NCI-H446 (cell line): ENCODE results near the gene DPAGT1.
"Not testable (repeated sequence)": the region's sequence is repeated elsewhere in the genome, so short reads cannot be mapped to it uniquely, and the experiment has no call there.

ENCODE experiments used
- DNase-seq, 2 experiments: peaks; one replicate each; lab custom pipeline; 2025; lab: John Stamatoyannopoulos, UW

Gene DPAGT1

DNA sequence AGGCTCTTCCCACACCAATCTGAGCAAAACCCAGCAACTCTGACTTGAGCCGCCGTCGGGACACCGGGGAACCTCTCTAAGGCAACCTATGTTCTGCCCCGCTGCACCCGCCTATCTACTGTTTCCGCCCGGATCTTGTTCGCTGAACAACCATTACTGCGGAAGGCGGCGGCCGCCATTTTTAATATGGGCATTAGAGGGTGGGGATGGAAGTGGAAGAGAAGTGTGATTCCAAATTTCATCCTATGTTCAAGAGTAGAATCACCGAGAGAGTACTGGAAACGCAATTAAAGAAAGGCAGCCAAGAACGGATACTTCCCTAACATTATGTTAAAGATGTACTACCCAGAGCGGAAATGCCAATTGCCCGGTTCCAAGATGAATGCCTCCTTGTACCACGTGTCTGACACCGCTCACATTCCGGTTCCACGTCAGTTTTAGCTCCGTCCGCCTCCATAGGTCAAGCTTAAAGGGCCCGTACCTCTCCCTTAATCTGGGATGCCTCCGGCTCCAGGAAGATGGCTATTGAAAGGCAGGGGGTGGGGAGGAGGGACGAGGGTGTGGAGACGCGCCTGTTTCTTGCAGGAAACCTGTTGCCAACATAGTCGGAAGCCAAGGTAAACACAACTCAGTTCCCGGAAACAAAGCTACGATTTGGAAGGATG is at the start of gene DPAGT1:
TSS of gene DPAGT1 (minus strand) at position 95 of the 665 bp plus-strand sequence. CDS start 198 bp downstream, outside the sequence.
- peak; percentile 95 to 98 for DNase-seq

DNA sequence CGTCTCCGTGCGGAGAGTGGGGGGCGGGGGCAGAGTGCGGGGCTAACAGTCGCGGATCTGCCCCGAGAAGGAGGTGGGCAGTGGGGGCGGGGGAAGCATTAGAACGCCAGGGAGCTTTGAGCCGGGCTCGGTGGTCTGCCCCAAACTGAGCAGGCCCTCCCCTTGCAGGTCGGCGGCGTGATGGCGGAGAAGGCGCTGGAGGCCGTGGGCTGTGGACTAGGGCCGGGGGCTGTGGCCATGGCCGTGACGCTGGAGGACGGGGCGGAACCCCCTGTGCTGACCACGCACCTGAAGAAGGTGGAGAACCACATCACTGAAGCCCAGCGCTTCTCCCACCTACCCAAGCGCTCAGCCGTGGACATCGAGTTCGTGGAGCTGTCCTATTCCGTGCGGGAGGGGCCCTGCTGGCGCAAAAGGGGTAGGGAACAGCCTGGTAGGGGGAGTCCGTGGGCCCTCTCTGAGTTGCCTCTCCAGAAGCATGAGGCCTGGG is 48.2 kb upstream of the DPAGT1 start:
- DNase-seq, result no peak

DNA sequence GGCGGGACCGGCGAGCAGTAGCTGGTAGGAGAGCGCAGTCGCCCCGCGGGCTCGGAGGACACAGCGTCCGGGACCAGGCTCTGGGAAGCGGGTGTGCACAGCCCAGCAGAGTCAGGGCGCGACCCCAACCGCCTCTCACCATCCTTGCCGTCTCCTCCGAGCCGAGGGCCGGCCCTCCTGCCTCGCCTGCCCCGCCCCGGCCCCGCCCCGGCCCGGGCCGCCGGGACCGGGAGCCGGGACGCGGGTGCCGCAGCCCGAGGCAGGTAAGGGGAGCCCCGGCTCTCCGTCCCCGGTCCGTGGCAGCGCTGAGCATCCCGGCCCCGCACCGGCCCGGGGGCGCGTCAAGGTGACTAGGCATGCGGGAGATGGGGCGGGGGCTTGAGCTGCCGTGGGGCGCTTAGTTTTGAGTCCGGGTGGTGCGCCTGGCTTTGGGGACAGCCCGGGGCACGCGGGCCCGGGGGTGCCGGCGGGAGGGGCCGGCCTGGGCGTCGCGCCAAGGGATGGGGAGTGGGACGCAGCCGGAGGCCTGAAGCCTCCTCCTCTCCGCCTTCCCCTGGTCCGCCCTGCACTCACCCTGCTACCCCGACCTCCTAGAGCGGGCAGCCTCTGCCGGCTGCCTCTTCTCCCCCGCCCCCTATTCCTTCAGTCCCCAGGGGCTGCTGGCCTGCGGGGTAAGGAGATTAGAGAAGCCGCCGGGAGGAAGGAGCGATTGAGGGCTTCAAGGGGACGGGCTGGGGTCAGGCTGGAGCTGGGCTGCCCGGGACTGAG is 47.5 kb upstream of the DPAGT1 start, which contains the start of gene ABCG4:
TSS of gene ABCG4 (plus strand) at position 35 of the 768 bp plus-strand sequence. CDS start 914 bp downstream, outside the sequence.
- DNase-seq, result no peak

DNA sequence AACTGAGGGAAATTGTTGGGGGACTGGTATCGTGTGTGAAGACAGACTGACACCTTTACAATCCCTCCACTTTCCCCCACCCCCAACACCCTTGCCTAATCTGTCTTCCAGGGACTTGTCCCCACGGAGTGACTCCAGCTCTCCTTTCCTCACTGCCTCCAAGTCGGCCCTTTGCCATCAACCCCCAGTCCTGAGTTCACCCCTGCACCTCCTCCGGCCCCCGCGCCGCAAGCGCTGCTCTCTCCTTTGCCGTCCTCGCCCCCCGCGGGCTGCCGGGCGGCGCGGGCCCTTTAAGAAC is 47.0 kb upstream of the DPAGT1 start:
- no peak for DNase-seq

DNA sequence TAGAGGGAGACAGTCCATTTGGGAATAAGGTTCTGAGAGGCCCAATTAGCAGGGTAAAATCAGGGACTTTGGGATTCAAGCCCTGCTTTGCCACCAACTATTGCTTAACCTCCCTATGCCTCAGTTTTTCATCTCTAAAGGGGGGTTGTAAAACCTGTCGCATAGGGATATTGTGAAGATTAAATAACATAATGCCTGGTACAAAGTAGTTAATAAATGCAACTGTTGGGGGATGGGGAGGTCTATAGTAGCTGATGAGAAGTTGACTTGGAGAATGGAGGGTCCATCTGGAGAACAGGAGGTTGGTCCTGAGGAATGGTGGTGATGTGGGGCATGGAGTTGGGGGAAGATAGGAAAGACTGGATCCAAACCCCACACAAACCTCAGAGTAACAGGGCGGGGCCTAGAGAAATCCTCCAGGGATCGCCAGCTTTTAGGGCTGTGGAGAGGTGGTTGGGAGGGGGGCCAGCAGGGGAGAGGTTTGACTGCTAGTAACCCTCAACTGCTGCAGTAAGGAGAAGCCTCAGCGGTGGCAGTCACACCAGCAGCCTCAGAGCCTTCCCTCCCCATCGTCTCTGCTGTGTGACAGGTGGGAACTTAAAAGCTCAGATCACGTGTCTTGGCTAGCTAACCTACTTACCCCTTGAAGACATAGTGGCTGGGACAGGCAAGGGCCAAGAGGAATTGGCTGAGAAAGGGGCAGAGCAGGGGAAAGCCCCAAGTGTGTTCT is 46.1 kb upstream of the DPAGT1 start:
- DNase-seq, result no peak

DNA sequence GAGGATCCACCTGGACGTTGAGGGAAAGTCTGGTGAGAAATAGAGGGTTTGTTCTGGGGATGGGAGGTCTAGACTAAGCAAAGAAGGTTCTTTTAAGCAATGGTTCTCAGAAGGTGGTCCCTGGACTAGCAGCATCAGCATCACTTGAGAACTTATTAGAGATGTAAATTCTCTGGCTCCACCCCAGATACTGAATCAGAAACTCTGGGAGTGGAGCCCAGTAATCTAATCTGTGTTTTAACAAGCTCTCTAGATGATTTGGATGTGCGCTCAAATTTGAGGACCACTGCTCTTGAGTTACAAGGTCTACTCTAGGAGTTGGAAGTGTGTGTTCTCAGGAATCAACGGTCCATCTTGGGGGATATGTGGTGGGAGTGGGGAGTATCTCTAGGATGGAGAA is 43.9 kb upstream of the DPAGT1 start:
- no peak for DNase-seq

DNA sequence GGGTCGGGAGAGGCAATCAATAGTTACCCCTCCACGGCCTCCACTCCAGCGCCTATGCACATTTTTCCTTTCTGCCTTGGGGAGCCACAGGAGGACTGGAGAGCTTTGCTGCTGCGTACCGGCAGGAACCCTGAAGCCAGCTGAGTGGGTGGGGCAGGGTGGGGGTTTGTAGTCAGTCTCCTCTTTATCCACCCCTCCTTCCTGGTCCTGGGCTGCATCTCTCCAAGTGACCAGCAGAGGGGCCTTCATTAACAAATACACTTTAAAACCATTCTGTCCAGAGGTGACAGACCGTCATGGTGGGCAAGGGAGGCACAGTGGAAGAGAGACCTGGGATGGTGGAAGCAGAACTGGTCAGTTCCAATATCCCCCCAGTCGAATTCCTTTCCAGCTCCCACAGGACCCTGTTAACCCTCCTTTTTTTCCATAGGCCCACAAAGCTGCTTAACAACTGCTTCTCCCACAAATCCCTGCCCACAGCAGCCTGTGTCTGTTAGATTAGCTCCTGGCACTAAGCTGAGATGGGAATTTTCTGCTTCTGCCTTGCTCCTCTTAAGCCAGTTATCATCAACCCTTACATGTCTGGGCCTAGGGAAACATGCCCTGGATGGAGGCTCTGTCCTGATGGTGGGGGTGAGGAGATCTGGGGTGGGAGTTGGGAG is 43.3 kb upstream of the DPAGT1 start:
- DNase-seq, result peak; percentile 13 to 46

DNA sequence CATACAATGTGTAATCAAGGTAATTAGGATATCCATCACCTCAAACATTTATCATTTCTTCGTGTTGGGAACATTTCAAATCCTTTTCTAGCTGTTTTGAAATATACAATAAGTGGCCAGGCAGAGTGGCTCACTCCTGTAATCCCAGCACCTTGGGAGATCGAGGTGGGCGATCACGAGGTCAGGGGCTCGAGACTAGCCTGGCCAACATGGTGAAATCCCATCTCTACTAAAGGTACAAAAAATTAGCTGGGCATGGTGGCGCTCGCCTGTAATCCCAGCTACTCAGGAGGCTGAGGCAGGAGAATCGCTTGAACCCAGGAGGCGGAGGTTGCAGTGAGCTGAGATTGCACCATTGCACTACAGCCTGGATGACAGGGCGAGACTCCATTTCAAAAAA is 37.6 kb upstream of the DPAGT1 start:
- not testable (repeated sequence) for DNase-seq

DNA sequence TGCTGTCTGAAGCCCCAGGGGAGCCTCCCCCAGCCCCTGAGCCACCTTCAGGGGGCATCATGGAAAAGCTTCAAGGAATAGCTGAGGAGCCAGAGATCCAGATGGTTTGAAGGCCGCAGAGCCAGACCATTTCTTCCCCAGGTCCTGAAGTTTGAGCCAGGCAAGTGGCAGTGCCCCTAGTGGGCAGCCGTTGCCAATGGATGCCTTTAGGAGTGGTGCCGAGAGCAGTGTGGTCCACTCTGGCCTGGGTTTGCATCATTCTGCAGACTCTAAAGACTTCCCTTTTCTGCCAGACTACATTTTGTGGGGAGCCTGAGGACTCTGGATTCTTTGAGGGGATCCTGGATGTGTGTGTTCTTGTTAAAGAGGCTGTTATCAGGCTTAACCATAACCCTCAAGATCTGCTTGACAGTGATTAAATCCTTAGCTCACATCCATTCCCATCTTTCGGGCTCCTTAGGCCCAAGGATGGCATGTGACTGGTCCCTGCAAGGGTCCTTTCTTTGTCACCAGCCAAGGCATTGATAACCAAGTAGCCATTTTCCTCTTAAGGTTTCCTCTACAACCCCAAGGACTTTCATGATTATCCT is 32.8 kb upstream of the DPAGT1 start:
- DNase-seq, result peak in 1 of 2 experiments; percentile 24

DNA sequence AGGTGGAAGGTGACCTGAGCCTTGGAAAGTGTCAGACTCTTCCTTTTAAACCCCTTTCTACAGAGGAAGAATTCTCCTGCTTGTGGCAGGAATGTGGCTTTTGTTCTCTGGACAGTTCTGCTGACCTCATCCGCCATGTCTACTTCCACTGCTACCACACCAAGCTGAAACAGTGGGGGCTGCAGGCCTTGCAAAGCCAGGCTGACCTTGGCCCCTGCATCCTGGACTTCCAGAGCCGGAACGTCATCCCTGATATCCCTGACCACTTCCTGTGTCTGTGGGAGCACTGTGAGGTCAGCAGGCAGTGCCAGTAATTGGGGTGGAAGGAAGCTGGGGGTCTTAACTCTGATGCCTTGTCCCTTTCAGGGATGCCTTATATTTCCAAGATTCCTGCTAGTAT is 29.0 kb upstream of the DPAGT1 start:
- no peak for DNase-seq

DNA sequence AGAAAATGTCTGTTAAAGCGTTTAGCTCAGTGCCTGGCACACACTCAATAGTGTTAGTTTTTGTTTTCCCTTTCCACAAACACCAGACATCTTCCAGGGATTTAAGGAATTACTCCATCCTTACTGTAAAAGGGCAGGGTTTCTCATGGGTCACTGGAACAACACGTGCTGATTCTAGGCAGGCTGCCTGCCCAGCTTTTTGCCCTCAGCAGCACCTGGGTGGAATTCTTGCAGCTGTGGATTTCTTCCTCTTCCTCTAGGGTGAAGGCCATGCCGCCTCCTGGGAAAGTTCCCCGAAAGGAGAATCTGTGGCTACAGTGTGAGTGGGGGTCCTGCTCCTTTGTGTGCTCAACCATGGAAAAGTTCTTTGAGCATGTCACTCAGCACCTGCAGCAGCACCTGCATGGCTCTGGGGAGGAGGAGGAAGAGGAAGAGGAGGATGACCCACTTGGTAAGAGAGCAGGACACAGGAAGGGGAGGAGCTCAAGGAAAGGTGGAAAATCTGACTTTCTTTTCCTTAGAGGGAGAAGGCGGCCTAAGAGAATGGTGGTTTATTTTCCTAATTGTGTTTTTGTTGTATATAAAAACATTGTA is 25.1 kb upstream of the DPAGT1 start:
- DNase-seq, result no peak

DNA sequence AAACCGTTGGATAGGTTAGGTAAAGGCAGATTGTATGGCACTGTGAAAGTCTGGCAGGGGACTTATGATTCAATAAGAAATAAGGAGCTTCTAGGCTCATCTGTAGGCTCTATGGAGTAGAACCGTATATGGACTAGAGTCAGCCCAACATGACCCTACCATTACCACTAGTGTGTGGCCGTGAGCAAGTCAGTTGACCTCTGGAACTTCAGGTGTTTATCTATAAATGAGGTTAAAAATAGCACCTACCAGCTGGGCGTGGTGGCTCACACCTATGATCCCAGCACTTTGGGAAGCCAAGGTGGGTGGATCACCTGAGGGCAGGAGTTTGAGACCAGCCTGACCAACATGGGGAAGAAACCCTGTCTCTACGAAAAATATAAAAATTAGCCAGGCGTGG is 24.2 kb upstream of the DPAGT1 start:
- no peak for DNase-seq

DNA sequence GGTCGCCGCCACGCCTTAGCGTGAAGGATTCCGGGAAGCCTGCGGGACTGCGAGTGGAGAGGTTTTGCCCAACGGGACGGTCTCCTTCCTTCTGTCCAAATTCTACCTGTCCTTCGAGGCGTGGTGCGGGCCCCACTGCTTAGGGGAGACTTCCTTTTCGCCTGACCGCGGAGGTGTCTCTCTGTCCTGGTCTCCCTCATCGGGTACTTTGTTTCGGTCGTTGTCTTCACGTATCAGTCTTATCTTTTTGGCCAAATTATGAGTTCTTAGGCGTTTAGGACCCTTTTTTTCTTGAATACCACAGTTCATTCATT is 20.1 kb upstream of the DPAGT1 start:
- no peak for DNase-seq

DNA sequence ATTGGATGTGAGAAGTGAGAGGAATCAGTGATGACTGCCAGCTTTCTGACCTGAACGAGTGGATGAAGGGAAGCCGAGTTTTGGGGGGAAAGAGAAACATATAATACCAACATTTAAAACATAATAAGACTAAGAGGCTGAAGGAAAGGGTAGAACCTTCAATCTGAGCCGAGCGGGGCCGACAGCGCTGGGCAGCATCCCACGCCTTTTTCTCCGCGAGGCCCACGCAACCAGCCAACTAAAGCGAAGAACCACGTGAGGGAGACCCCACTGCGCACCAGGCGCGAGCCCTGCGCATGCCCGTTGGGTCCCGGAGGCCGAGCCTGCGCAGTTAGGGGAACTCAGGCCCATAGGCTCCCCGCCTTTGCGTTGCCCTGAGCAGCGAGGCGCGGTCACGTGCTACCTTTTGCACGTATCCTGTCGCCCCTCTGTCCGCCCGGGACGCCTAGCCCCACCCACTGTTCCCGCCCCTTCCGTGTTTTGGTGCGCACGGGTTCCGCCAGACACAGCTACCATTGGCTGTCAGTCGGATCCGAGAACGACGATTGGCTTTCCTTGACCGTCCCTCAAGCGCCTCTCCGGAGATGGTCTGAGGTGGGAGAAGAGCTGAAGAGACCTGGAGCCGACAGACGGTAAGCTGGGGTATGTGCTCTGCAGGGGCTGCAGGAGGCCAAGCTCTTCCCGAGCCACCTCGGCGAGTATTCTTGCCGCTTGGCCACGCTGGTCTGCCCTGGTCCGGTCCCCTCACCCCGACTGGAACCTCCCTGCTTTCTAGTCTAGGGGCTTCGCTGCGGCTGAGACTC is 19.6 kb upstream of the DPAGT1 start, which contains the start of gene HINFP:
TSS of gene HINFP (plus strand) at position 573 of the 803 bp plus-strand sequence. CDS start 5,365 bp downstream, outside the sequence.
- peak; percentile 98 to 99 for DNase-seq

DNA sequence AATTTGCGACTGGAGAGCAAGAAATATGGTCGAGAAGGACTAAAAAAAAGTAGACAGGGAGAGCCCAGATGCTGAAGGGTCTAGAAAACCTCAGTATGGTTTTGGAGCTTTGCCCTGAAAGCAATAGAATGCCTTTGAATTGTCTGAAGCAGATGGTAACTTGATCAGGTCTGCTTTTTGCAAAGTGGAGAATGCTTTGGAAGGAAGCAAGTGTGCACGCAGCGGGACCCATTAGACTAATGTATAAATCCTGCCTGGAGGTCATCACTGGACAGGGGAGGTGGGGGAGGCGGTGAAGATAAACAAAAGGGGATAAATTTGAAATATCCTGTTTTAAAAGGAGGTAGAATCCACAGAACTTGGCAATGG is 19.0 kb upstream of the DPAGT1 start:
- peak; percentile 51 to 52 for DNase-seq

DNA sequence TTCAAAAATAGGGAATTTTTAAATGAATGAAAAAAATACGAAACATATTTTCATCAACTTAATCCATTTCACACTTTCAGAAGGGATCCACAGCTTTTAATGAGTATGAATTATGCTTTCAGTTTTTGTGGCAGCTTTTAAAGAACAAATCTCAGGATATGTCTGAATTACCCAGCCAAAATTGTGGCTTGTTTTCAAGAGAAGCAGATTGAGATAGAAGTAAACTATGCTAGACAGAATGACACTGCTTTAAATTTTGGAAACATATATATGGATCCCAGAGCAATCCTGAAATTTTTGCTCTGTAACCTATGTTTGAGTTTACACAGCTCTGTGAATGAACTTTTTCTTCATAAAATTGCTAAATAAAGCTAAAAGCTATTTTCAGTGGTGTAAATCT is 17.3 kb upstream of the DPAGT1 start:
- DNase-seq, result no peak

DNA sequence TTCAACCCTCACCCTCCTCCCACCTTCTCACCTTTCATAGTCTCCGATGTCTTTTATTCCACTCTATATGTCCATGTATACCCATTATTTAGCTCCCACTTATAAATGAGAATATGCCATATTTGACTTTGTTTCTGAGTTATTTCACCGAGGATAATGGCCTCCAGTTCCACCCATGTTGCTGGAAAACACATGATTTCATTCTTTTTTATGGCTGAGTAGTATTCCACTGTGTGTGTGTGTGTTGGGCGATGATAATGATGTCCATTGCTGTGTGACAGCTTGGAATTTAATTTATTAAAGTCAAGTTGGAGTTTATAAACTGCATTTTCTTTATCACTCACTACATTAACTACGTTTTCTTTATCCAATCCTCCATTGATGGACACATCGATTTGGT is 16.6 kb upstream of the DPAGT1 start:
- DNase-seq, result no peak

DNA sequence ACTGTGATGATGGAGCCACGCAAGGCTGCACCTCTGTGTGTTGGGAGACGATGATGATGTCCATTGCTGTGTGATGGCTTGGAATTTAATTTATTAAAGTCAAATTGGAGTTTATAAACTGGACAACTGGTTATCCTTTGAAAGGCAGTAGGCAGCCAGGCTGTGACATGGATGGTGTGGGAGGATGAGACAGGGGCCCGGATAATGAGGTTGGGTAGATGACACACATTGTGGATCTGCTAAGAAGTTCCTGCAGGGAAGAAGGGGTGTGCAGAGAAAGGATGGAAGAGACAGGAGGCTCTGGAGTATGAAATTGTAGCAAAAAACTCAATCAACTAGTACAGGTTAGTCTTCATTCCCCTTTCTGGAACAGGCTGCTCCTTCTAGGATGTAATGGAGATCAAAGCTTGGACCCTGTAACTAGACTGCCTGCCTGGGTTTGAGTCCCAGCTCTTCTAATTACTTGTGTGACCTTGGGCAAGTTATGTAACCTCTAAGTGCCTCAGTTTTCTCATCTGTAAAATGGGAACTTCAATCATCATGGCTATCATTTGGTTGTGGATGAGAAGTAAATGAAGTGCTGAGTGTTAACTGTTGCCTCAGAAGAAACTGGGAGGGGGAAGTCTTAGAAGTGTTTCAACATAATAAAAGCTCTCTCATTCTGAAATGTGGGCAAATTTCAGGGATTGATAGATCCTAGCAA is 15.5 kb upstream of the DPAGT1 start:
- no peak for DNase-seq

DNA sequence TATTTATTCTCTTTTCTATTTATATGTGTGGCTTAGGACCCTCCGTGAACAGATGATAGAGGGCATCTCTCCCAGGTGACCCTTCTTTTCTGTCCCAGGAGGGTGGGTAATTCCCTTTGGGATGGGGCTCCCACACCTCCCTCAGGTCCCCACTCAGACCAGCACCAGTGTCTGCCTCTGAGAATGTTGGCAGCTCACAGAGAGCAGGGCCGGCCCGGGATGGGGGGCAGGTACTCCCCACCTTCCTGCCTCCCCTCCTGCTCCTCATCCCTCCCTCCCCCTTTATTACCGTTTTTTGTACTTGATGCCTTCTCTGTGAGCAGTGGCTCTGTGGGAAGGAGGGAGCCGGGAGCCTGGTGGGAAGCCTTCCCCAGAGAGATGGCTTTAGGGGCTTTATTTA is 14.9 kb upstream of the DPAGT1 start:
- no peak for DNase-seq

DNA sequence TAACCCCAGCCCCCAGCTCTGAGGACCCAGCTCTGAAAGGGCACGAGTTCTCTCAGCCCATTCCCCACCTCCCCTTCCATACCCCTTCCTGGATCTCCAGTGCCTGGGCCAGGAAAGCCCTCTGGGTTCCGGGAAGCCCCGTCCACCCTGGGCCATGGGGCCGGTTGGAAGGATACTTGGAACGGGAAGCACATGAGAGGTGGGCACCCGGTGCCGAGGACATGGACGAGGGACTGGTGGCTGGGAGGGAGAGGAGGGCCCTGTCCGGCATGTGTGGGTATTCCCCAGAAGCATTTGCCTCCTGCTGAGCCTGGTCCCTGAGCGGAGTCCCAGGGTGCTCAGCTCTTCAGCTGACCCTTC is 14.6 kb upstream of the DPAGT1 start:
- DNase-seq, result no peak
